ENCODE data around the gene TESMIN.

The TESMIN gene

GRCh38 chr11:68763926-68764657 lies 12.8 kb upstream of the TESMIN start:
- TF ChIP-seq Cebpa-rat (IDR thresholded peaks at IDR 0.05), result no peak
- no peak overlapping the region for H3K4me3 ChIP-seq
- no peaks in the 10 kb centered on the region for H3K9me3 ChIP-seq
- peaks cover 94% of the 10 kb centered on the region for H3K36me3 ChIP-seq
- H3K9ac ChIP-seq, result no peak overlapping the region
- H3K4me2 ChIP-seq, result no peak overlapping the region
- peaks cover 15% of the 10 kb centered on the region for H4K20me1 ChIP-seq
- H3K27ac ChIP-seq, result no peak overlapping the region
- peaks cover 13% of the 10 kb centered on the region; the same call in 1 of the 2 replicates for H3K4me1 ChIP-seq
- H3K27me3 ChIP-seq, result no peaks in the 10 kb centered on the region

GRCh38 chr11:68763181-68763721 lies 11.9 kb upstream of the TESMIN start:
- Histone ChIP-seq H3K9ac (no peak overlapping the region), H3K4me3 (no peak overlapping the region), H3K27me3 (no peaks in the 10 kb centered on the region), H4K20me1 (peaks cover 15% of the 10 kb centered on the region), H3K9me3 (no peaks in the 10 kb centered on the region), H3K4me2 (no peak overlapping the region), H3K27ac (no peak overlapping the region), H3K36me3 (peaks cover 94% of the 10 kb centered on the region), H3K4me1 (peaks cover 17% of the 10 kb centered on the region)
- no peak for TF ChIP-seq Cebpa-rat (IDR thresholded peaks at IDR 0.05)

GRCh38 chr11:68762481-68762880 lies 11.2 kb upstream of the TESMIN start:
- peaks cover 25% of the 10 kb centered on the region for H3K4me1 ChIP-seq
- no peak overlapping the region for H3K27ac ChIP-seq
- H4K20me1 ChIP-seq, result peaks cover 15% of the 10 kb centered on the region
- TF ChIP-seq Cebpa-rat (IDR thresholded peaks at IDR 0.05), result no peak
- H3K9me3 ChIP-seq, result no peaks in the 10 kb centered on the region
- no peak overlapping the region for H3K4me2 ChIP-seq
- H3K9ac ChIP-seq, result no peak overlapping the region
- H3K4me3 ChIP-seq, result no peak overlapping the region
- peaks cover 97% of the 10 kb centered on the region for H3K36me3 ChIP-seq
- H3K27me3 ChIP-seq, result no peaks in the 10 kb centered on the region

GRCh38 chr11:68761801-68762200 lies 10.5 kb upstream of the TESMIN start:
- H3K4me3 ChIP-seq, result no peak overlapping the region
- peaks cover 32% of the 10 kb centered on the region for H3K4me1 ChIP-seq
- no peaks in the 10 kb centered on the region for H3K27me3 ChIP-seq
- no peak overlapping the region for H3K27ac ChIP-seq
- no peak for TF ChIP-seq Cebpa-rat (IDR thresholded peaks at IDR 0.05)
- peaks cover 15% of the 10 kb centered on the region for H4K20me1 ChIP-seq
- H3K9me3 ChIP-seq, result no peaks in the 10 kb centered on the region
- no peak overlapping the region for H3K9ac ChIP-seq
- H3K36me3 ChIP-seq, result peaks cover 96% of the 10 kb centered on the region
- H3K4me2 ChIP-seq, result no peak overlapping the region

- Histone ChIP-seq H3K9ac (no peak overlapping the region), H3K36me3 (peaks cover 90% of the 10 kb centered on the region), H3K4me1 (peaks cover 48% of the 10 kb centered on the region), H3K9me3 (no peaks in the 10 kb centered on the region; the same call in 1 of the 2 replicates), H3K4me3 (no peak overlapping the region), H3K27me3 (no peaks in the 10 kb centered on the region), H4K20me1 (peaks cover 15% of the 10 kb centered on the region), H3K27ac (no peak overlapping the region), H3K4me2 (no peak overlapping the region)
- TF ChIP-seq Cebpa-rat (IDR thresholded peaks at IDR 0.05), result no peak
These were observed 8.7 kb upstream of the TESMIN start for GRCh38 chr11:68759991-68760390.

- Histone ChIP-seq H3K36me3 (peaks cover 79% of the 10 kb centered on the region), H3K9me3 (peaks cover 10% of the 10 kb centered on the region; the same call in 1 of the 2 replicates), H3K27ac (no peak overlapping the region), H3K9ac (no peak overlapping the region), H4K20me1 (0 out of 2 replicates have a peak, but pooled peaks cover 4% of the 10 kb centered on the region), H3K4me2 (peak overlapping the region; percentile 67; the same call in 1 of the 2 replicates), H3K4me3 (no peak overlapping the region), H3K27me3 (no peaks in the 10 kb centered on the region), H3K4me1 (peaks cover 56% of the 10 kb centered on the region)
- TF ChIP-seq Cebpa-rat (IDR thresholded peaks at IDR 0.05), result no peak
These were observed 6.4 kb upstream of the TESMIN start for GRCh38 chr11:68757711-68758110.

- no peak for TF ChIP-seq Cebpa-rat (IDR thresholded peaks at IDR 0.05)
- Histone ChIP-seq H3K9ac (no peak overlapping the region), H3K27ac (peak overlapping the region; percentile 36; the same call in 1 of the 2 replicates), H3K27me3 (no peaks in the 10 kb centered on the region), H3K4me3 (no peak overlapping the region), H3K36me3 (peaks cover 64% of the 10 kb centered on the region), H3K9me3 (peaks cover 10% of the 10 kb centered on the region; the same call in 1 of the 2 replicates), H4K20me1 (no peaks in the 10 kb centered on the region), H3K4me2 (peak overlapping the region; percentile 67), H3K4me1 (peaks cover 62% of the 10 kb centered on the region)
These were observed 4.9 kb upstream of the TESMIN start for GRCh38 chr11:68756171-68756766.

GRCh38 chr11:68753300-68753699 lies 2.0 kb upstream of the TESMIN start:
- H3K9ac ChIP-seq, result no peak overlapping the region
- no peak overlapping the region for H3K4me2 ChIP-seq
- peaks cover 3% of the 10 kb centered on the region; the same call in 1 of the 2 replicates for H3K27me3 ChIP-seq
- H3K4me1 ChIP-seq, result peaks cover 78% of the 10 kb centered on the region
- TF ChIP-seq Cebpa-rat (IDR thresholded peaks at IDR 0.05), result no peak
- H3K36me3 ChIP-seq, result peaks cover 36% of the 10 kb centered on the region
- no peaks in the 10 kb centered on the region for H4K20me1 ChIP-seq
- peaks cover 10% of the 10 kb centered on the region; the same call in 1 of the 2 replicates for H3K9me3 ChIP-seq
- no peak overlapping the region for H3K4me3 ChIP-seq
- no peak overlapping the region for H3K27ac ChIP-seq

GRCh38 chr11:68751004-68751325 lies 355 bp downstream of the TESMIN start:
- Histone ChIP-seq H4K20me1 (no peaks in the 10 kb centered on the region), H3K36me3 (peaks cover 23% of the 10 kb centered on the region), H3K9ac (peak overlapping the region; percentile 60; the same call in 1 of the 2 replicates), H3K27ac (peak overlapping the region; percentile 74), H3K4me3 (peak overlapping the region; percentile 65), H3K27me3 (peaks cover 3% of the 10 kb centered on the region; the same call in 1 of the 2 replicates), H3K4me2 (peak overlapping the region; percentile 73), H3K4me1 (peaks cover 62% of the 10 kb centered on the region), H3K9me3 (peaks cover 10% of the 10 kb centered on the region; the same call in 1 of the 2 replicates)
- no peak for TF ChIP-seq Cebpa-rat (IDR thresholded peaks at IDR 0.05)

All from BLaER1 (cell line).